Uterus (tissue), 2 donors: ENCODE data around the gene TJP2.

Experiments
- POLR2A ChIP-seq, 2 donors: fragments of 450-650 bp; IDR thresholded peaks; one replicate each; pipeline ENCODE4 v1.6.1; 2016; ENCODE audit warnings: antibody characterized with exemption in 2 of 2, mild to moderate bottlenecking in 1 of 2, moderate library complexity in 1 of 2
- TF ChIP-seq, protein P1 (sequence below), 4 experiments: fragments of 200-600 bp in 2 of 4; fragments of 450-650 bp in 2 of 4; sonication (generic) in 2 of 4; IDR thresholded peaks; one replicate each; pipeline ENCODE4 v1.5.1; 2016 to 2019; ENCODE audit warnings: antibody characterized with exemption in 4 of 4, mild to moderate bottlenecking in 2 of 4, moderate library complexity in 1 of 4

DNA sequence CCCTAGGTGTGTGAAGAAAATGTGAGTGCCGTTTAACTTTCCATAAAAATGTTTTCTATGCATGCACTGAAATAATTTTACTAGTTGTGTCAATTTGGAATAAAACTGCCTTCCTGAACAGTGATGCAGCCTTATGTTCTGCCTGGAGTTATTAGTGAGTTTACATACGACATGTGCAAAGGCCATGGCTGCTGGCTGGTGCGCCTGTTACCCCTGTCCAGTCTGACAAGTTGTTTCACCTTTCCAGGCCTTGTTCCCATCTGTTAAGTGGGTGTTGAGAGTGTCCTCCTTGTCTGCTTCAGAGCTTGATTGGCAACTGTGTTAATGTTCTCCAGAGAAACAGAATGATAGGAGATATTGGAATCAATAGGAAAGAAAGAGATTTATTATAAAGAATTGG lies 60.6 kb downstream of the TJP2 start:
- TF ChIP-seq, protein P1, sequence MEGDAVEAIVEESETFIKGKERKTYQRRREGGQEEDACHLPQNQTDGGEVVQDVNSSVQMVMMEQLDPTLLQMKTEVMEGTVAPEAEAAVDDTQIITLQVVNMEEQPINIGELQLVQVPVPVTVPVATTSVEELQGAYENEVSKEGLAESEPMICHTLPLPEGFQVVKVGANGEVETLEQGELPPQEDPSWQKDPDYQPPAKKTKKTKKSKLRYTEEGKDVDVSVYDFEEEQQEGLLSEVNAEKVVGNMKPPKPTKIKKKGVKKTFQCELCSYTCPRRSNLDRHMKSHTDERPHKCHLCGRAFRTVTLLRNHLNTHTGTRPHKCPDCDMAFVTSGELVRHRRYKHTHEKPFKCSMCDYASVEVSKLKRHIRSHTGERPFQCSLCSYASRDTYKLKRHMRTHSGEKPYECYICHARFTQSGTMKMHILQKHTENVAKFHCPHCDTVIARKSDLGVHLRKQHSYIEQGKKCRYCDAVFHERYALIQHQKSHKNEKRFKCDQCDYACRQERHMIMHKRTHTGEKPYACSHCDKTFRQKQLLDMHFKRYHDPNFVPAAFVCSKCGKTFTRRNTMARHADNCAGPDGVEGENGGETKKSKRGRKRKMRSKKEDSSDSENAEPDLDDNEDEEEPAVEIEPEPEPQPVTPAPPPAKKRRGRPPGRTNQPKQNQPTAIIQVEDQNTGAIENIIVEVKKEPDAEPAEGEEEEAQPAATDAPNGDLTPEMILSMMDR (IDR thresholded peaks at IDR 0.05): no peak
- no peak for TF ChIP-seq POLR2A (IDR thresholded peaks at IDR 0.05)
